Stimulated activated CD4-positive, alpha-beta T cell treated with anti-CD3 and anti-CD28 coated beads, Interleukin-4, amount 100 ng/mL, for 1 hour (primary cell): ENCODE results near the gene SQSTM1.
"Not testable (repeated sequence)": the region's sequence is repeated elsewhere in the genome, so short reads cannot be mapped to it uniquely, and the experiment has no call there.

Source experiments
- DNase-seq: peaks from one replicate; pipeline ENCODE4 v3.0.0-alpha.2; 2020

SQSTM1 gene

GRCh38 chr5:179820483-179821297 lies at the start of gene SQSTM1:
SQSTM1 (plus strand) TSS chr5:179820905; CDS start chr5:179820937, 32 bp downstream.
- peak; percentile 83 for DNase-seq

- DNase-seq: no peak
These were observed 49.3 kb upstream of the SQSTM1 start for GRCh38 chr5:179771311-179771895.

GRCh38 chr5:179772351-179772750 lies 48.4 kb upstream of the SQSTM1 start:
- no peak for DNase-seq

- DNase-seq: no peak
These were observed 47.0 kb upstream of the SQSTM1 start for GRCh38 chr5:179773686-179774040.

GRCh38 chr5:179774442-179774841 lies 46.3 kb upstream of the SQSTM1 start:
- DNase-seq: no peak

GRCh38 chr5:179776411-179776938 lies 44.2 kb upstream of the SQSTM1 start:
- no peak for DNase-seq

GRCh38 chr5:179777456-179777855 lies 43.2 kb upstream of the SQSTM1 start:
- no peak for DNase-seq

GRCh38 chr5:179777909-179778308 lies 42.8 kb upstream of the SQSTM1 start:
- DNase-seq: no peak

GRCh38 chr5:179778591-179778990 lies 42.1 kb upstream of the SQSTM1 start:
- DNase-seq: no peak

- no peak for DNase-seq
These were observed 40.9 kb upstream of the SQSTM1 start for GRCh38 chr5:179779826-179780225.

- DNase-seq: no peak
These were observed 40.3 kb upstream of the SQSTM1 start for GRCh38 chr5:179780362-179780761.

- no peak for DNase-seq
These were observed 38.9 kb upstream of the SQSTM1 start for GRCh38 chr5:179781846-179782245.

GRCh38 chr5:179783128-179783527 lies 37.6 kb upstream of the SQSTM1 start:
- DNase-seq: no peak

- DNase-seq: no peak
These were observed 33.8 kb upstream of the SQSTM1 start for GRCh38 chr5:179786861-179787260.

- DNase-seq: no peak
These were observed 32.4 kb upstream of the SQSTM1 start for GRCh38 chr5:179788193-179788854.

GRCh38 chr5:179789278-179789677 lies 31.4 kb upstream of the SQSTM1 start:
- DNase-seq: not testable (repeated sequence)

GRCh38 chr5:179791881-179792611 lies 28.7 kb upstream of the SQSTM1 start:
- no peak for DNase-seq

GRCh38 chr5:179792612-179793467 lies 27.9 kb upstream of the SQSTM1 start:
- DNase-seq: no peak

GRCh38 chr5:179793468-179794139 lies 27.1 kb upstream of the SQSTM1 start, which contains the start of gene LTC4S:
LTC4S (plus strand) TSS chr5:179793986; CDS start chr5:179794081, 95 bp downstream.
- no peak for DNase-seq

- no peak for DNase-seq
These were observed 26.5 kb upstream of the SQSTM1 start for GRCh38 chr5:179794171-179794570.

GRCh38 chr5:179794575-179794974 lies 26.1 kb upstream of the SQSTM1 start:
- no peak for DNase-seq
